NCI-H2227 (cell line): ENCODE measurements around the gene OR10AD1.

ENCODE experiments used
- DNase-seq: peaks from one replicate; lab custom pipeline; 2025; ENCODE audit not compliant: unreplicated experiment; lab: John Stamatoyannopoulos, UW

OR10AD1 gene

GRCh38 chr12:48192861-48193260 lies 10.2 kb downstream of the OR10AD1 start:
- DNase-seq: no peak

- no peak for DNase-seq
Measured at GRCh38 chr12:48191096-48191495, 12.0 kb downstream of the OR10AD1 start.

- peak; percentile 70 for DNase-seq
Measured at GRCh38 chr12:48189331-48190125, 13.6 kb downstream of the OR10AD1 start.

GRCh38 chr12:48187916-48188695 lies 15.0 kb downstream of the OR10AD1 start:
- DNase-seq: no peak

GRCh38 chr12:48185181-48185919 lies 17.7 kb downstream of the OR10AD1 start:
- DNase-seq: peak; percentile 45

- DNase-seq: no peak
Measured at GRCh38 chr12:48184549-48184922, 18.6 kb downstream of the OR10AD1 start.

GRCh38 chr12:48183876-48184548 lies 19.1 kb downstream of the OR10AD1 start:
- peak; percentile 39 for DNase-seq

GRCh38 chr12:48183091-48183875 lies 19.8 kb downstream of the OR10AD1 start, which contains the start of gene CCDC184:
TSS of gene CCDC184 (plus strand) at chr12:48183644. CDS start at chr12:48184123, 479 bp downstream.
- peak; percentile 88 for DNase-seq

GRCh38 chr12:48182631-48183030 lies 20.5 kb downstream of the OR10AD1 start:
- DNase-seq: no peak

GRCh38 chr12:48180857-48181495 lies 22.1 kb downstream of the OR10AD1 start:
- no peak for DNase-seq

- DNase-seq: no peak
Measured at GRCh38 chr12:48180424-48180823, 22.7 kb downstream of the OR10AD1 start.

GRCh38 chr12:48179466-48179865 lies 23.6 kb downstream of the OR10AD1 start:
- DNase-seq: no peak

GRCh38 chr12:48177982-48178381 lies 25.1 kb downstream of the OR10AD1 start:
- DNase-seq: no peak

- no peak for DNase-seq
Measured at GRCh38 chr12:48176417-48176751, 26.7 kb downstream of the OR10AD1 start.

GRCh38 chr12:48175613-48176416 lies 27.3 kb downstream of the OR10AD1 start:
- no peak for DNase-seq

- DNase-seq: no peak
Measured at GRCh38 chr12:48169011-48169410, 34.1 kb downstream of the OR10AD1 start.

GRCh38 chr12:48165089-48165981 lies 37.8 kb downstream of the OR10AD1 start:
- peak; percentile 30 for DNase-seq

- no peak for DNase-seq
Measured at GRCh38 chr12:48164451-48164850, 38.6 kb downstream of the OR10AD1 start.
